H9 (cell line): ENCODE data around the gene NDUFC2. TPM values are rescaled to one million over a fixed set of nuclear protein-coding genes. Genes with fewer than 3 reads are reported as not detected.

ENCODE experiments used
- DNase-seq: peaks from one replicate; pipeline ENCODE4 v3.0.0-alpha.2; 2017
- H2AFZ ChIP-seq: one replicate; pipeline ENCODE4 v1.6.1; 2013; ENCODE audit warnings: mild to moderate bottlenecking, low read length, control low read depth, moderate library complexity
- H2AK5ac ChIP-seq: 2 replicates; pipeline ENCODE4 v1.6.1; 2013; ENCODE audit warnings: low read length, control low read depth, mixed read lengths; ENCODE audit not compliant: insufficient read length
- H2BK120ac ChIP-seq: one replicate; pipeline ENCODE4 v1.6.1; 2013; ENCODE audit warnings: low read depth, mild to moderate bottlenecking, low read length, control low read depth, inconsistent platforms; ENCODE audit not compliant: poor library complexity, severe bottlenecking
- H2BK12ac ChIP-seq: 2 replicates; pipeline ENCODE4 v1.6.1; 2013; ENCODE audit warnings: low read length, control low read depth, mixed read lengths, low read depth; ENCODE audit not compliant: insufficient read length
- H2BK15ac ChIP-seq: 2 replicates; pipeline ENCODE4 v1.6.1; 2013; ENCODE audit warnings: low read depth, low read length, control low read depth
- H2BK20ac ChIP-seq: one replicate; pipeline ENCODE4 v1.6.1; 2013; ENCODE audit warnings: low read depth, mild to moderate bottlenecking, low read length, control low read depth, inconsistent platforms; ENCODE audit not compliant: poor library complexity, severe bottlenecking
- H2BK5ac ChIP-seq: 2 replicates; pipeline ENCODE4 v1.6.1; 2013; ENCODE audit warnings: low read length, control low read depth, mixed read lengths; ENCODE audit not compliant: insufficient read length
- H3K14ac ChIP-seq: 2 replicates; pipeline ENCODE4 v1.6.1; 2013; ENCODE audit warnings: low read length, control low read depth; ENCODE audit not compliant: insufficient read depth
- H3K18ac ChIP-seq: 2 replicates; pipeline ENCODE4 v1.6.1; 2013; ENCODE audit warnings: low read depth, mild to moderate bottlenecking, mixed read lengths, low read length, control low read depth; ENCODE audit not compliant: insufficient read length
- H3K23ac ChIP-seq: 2 replicates; pipeline ENCODE4 v1.6.1; 2013; ENCODE audit warnings: low read length, control low read depth, mixed read lengths, low read depth; ENCODE audit not compliant: insufficient read length
- H3K23me2 ChIP-seq: 2 replicates; pipeline ENCODE4 v1.6.1; 2013; ENCODE audit warnings: low read depth, mild to moderate bottlenecking, mixed read lengths, low read length, control low read depth; ENCODE audit not compliant: insufficient read length, poor library complexity, severe bottlenecking
- H3K27ac ChIP-seq: 2 replicates; pipeline ENCODE4 v1.5.1; 2013; ENCODE audit warnings: low read length, control low read depth, mixed read lengths, low read depth; ENCODE audit not compliant: insufficient read length
- H3K27me3 ChIP-seq: 2 replicates; pipeline ENCODE4 v1.6.1; 2013; ENCODE audit warnings: low read length, control low read depth, inconsistent platforms; ENCODE audit not compliant: insufficient read depth
- H3K4ac ChIP-seq: 2 replicates; pipeline ENCODE4 v1.6.1; 2013; ENCODE audit warnings: low read depth, mild to moderate bottlenecking, control low read depth, inconsistent platforms, low read length, moderate library complexity
- H3K4me1 ChIP-seq: 2 replicates; pipeline ENCODE4 v1.6.1; 2013; ENCODE audit warnings: low read length, control low read depth, inconsistent platforms; ENCODE audit not compliant: insufficient read depth
- H3K4me2 ChIP-seq: 2 replicates; pipeline ENCODE4 v1.6.1; 2013; ENCODE audit warnings: low read length, control low read depth, mixed read lengths; ENCODE audit not compliant: insufficient read length, insufficient read depth
- H3K56ac ChIP-seq: 2 replicates; pipeline ENCODE4 v1.6.1; 2013; ENCODE audit warnings: low read depth, mild to moderate bottlenecking, mixed read lengths, low read length, control low read depth; ENCODE audit not compliant: insufficient read length
- H3K79me1 ChIP-seq: 2 replicates; pipeline ENCODE4 v1.6.1; 2013; ENCODE audit warnings: low read depth, mild to moderate bottlenecking, moderate library complexity, low read length, control low read depth, inconsistent platforms; ENCODE audit not compliant: insufficient read depth, poor library complexity, severe bottlenecking
- H3K79me2 ChIP-seq: 2 replicates; pipeline ENCODE4 v1.6.1; 2013; ENCODE audit warnings: low read length, control low read depth, inconsistent platforms; ENCODE audit not compliant: insufficient read depth
- H3K9ac ChIP-seq: 2 replicates; pipeline ENCODE4 v1.6.1; 2013; ENCODE audit warnings: low read length, control low read depth, mixed read lengths; ENCODE audit not compliant: insufficient read length; ENCODE audit errors: extremely low read depth
- H3K9me3 ChIP-seq: one replicate; pipeline ENCODE4 v1.6.1; 2013; ENCODE audit warnings: low read depth, low read length, inconsistent platforms; ENCODE audit not compliant: control insufficient read depth
- H3T11ph ChIP-seq: one replicate; pipeline ENCODE4 v1.6.1; 2013; ENCODE audit warnings: mild to moderate bottlenecking, low read length, control low read depth, inconsistent platforms
- H4K20me1 ChIP-seq: one replicate; pipeline ENCODE4 v1.6.1; 2013; ENCODE audit not compliant: control insufficient read depth, insufficient read length, insufficient read depth
- H4K5ac ChIP-seq: 2 replicates; pipeline ENCODE4 v1.6.1; 2013; ENCODE audit warnings: low read depth, mild to moderate bottlenecking, mixed read lengths, low read length, control low read depth; ENCODE audit not compliant: insufficient read length
- H4K8ac ChIP-seq: replicated peaks from 2 replicates; pipeline ENCODE4 v1.6.1; 2013; ENCODE audit warnings: low read length, control low read depth, mixed read lengths, low read depth; ENCODE audit not compliant: insufficient read length
- H4K91ac ChIP-seq: 2 replicates; pipeline ENCODE4 v1.6.1; 2013; ENCODE audit warnings: low read depth, mild to moderate bottlenecking, moderate library complexity, mixed read lengths, low read length, control low read depth; ENCODE audit not compliant: insufficient read length
- H3K27ac Mint-ChIP-seq, 3 experiments: 2 replicates in 2 of 3; 3 replicates in 1 of 3; pipeline ENCODE4 v1.8.0; 2020 to 2021; ENCODE audit warnings: mixed read lengths in 3 of 3, mild to moderate bottlenecking in 1 of 3, moderate library complexity in 1 of 3
- H3K27me3 Mint-ChIP-seq: 2 replicates; pipeline ENCODE4 v1.8.0; 2021; ENCODE audit warnings: low read depth, mild to moderate bottlenecking, moderate library complexity, mixed read lengths
- H3K36me3 Mint-ChIP-seq, 3 experiments: 2 replicates in 2 of 3; 3 replicates in 1 of 3; pipeline ENCODE4 v1.8.0; 2020 to 2021; ENCODE audit warnings: low read depth in 3 of 3, mixed read lengths in 3 of 3; ENCODE audit not compliant: insufficient read depth in 1 of 3
- H3K4me1 Mint-ChIP-seq, 2 experiments: 2 replicates each; pipeline ENCODE4 v1.8.0; 2020; ENCODE audit warnings: mixed read lengths in 2 of 2
- H3K4me3 Mint-ChIP-seq, 2 experiments: 2 replicates in 1 of 2; 3 replicates in 1 of 2; pipeline ENCODE4 v1.8.0; 2020 to 2021; ENCODE audit warnings: mild to moderate bottlenecking in 2 of 2, mixed read lengths in 2 of 2, moderate library complexity in 1 of 2
- H3K9me3 Mint-ChIP-seq, 2 experiments: 2 replicates in 1 of 2; 3 replicates in 1 of 2; pipeline ENCODE4 v1.8.0; 2020; ENCODE audit warnings: mild to moderate bottlenecking in 2 of 2, mixed read lengths in 2 of 2, moderate library complexity in 1 of 2
- WGBS: extraction: QIAGEN DNeasy Blood & Tissue Kit; methylation state at CpG from one replicate; pipeline ENCODE4 v1.1.7; 2013; ENCODE audit warnings: missing lambda C conversion rate, low lambda C conversion rate, mixed read lengths; ENCODE audit not compliant: insufficient read length; ENCODE audit errors: extremely low coverage; 5-methylcytosine and 5-hydroxymethylcytosine counted together
- total RNA-seq: library from RNA; stranded (reverse); gene quantifications from 2 replicates; pipeline ENCODE4 v1.2.1, GENCODE V29; 2021
- TF ChIP-seq, protein P1 (sequence below): fragments of 200-600 bp; sonication (generic); conservative IDR thresholded peaks from 3 replicates; pipeline ENCODE4 v1.8.0; 2021; ENCODE audit warnings: antibody characterized with exemption, mild to moderate bottlenecking

NDUFC2 gene
- total RNA-seq, 1 experiment from 2014 or later: 247 TPM

DNA sequence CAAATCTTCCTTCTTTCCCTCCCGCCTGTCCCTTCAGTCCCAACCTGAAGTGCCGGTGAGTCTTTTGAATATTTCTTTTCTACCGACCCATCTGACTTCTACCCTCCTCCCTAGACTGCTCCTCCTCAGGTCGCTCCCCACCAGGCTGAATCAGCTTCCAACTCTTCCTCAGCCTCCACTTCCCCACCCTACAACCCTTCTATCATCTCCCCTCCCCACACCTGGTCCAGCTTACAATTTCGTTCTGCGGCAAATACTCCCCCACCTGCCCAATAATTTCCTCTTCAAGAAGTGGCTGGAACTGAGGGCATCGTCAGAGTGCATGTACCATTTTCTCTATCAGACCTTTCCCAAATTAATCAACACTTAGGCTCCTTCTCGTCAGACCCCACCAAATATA is 2.5 kb upstream of the NDUFC2 start:
- no peak overlapping the region for H3K18ac ChIP-seq
- H3K36me3 Mint-ChIP-seq: peaks cover 0 to 8% (median 4%) of the 10 kb centered on the region in 3 experiments; a peak in 3 of 7 replicates
- H2AFZ ChIP-seq: no peak overlapping the region
- H3K14ac ChIP-seq: no peak overlapping the region
- no peak overlapping the region for H2BK15ac ChIP-seq
- no peak for DNase-seq
- no peaks in the 10 kb centered on the region for H3K9me3 ChIP-seq
- H3K9me3 Mint-ChIP-seq: no peaks in the 10 kb centered on the region; a peak in 1 of 5 replicates
- H4K20me1 ChIP-seq: no peaks in the 10 kb centered on the region
- H3K56ac ChIP-seq: no peak overlapping the region
- H3K27me3 Mint-ChIP-seq: peaks cover 10% of the 10 kb centered on the region
- H3K9ac ChIP-seq: no peak overlapping the region
- no peak overlapping the region for H2BK120ac ChIP-seq
- H3K23ac ChIP-seq: no peak overlapping the region
- H3K27me3 ChIP-seq: no peaks in the 10 kb centered on the region
- H3K4me1 ChIP-seq: no peaks in the 10 kb centered on the region
- TF ChIP-seq, protein P1, sequence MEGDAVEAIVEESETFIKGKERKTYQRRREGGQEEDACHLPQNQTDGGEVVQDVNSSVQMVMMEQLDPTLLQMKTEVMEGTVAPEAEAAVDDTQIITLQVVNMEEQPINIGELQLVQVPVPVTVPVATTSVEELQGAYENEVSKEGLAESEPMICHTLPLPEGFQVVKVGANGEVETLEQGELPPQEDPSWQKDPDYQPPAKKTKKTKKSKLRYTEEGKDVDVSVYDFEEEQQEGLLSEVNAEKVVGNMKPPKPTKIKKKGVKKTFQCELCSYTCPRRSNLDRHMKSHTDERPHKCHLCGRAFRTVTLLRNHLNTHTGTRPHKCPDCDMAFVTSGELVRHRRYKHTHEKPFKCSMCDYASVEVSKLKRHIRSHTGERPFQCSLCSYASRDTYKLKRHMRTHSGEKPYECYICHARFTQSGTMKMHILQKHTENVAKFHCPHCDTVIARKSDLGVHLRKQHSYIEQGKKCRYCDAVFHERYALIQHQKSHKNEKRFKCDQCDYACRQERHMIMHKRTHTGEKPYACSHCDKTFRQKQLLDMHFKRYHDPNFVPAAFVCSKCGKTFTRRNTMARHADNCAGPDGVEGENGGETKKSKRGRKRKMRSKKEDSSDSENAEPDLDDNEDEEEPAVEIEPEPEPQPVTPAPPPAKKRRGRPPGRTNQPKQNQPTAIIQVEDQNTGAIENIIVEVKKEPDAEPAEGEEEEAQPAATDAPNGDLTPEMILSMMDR: no peak
- no peak overlapping the region for H3K4me3 Mint-ChIP-seq
- H3T11ph ChIP-seq: no peak overlapping the region
- no peak overlapping the region for H3K27ac Mint-ChIP-seq
- no peak overlapping the region for H3K4me2 ChIP-seq
- peaks cover 11 to 17% of the 10 kb centered on the region in 2 experiments for H3K4me1 Mint-ChIP-seq
- H2BK20ac ChIP-seq: no peak overlapping the region
- H2AK5ac ChIP-seq: no peak overlapping the region
- peaks cover 8% of the 10 kb centered on the region for H3K23me2 ChIP-seq
- H3K4ac ChIP-seq: no peak overlapping the region
- H4K91ac ChIP-seq: no peak overlapping the region
- no peak overlapping the region for H2BK5ac ChIP-seq
- H4K5ac ChIP-seq: no peak overlapping the region
- no peaks in the 10 kb centered on the region for H3K79me1 ChIP-seq
- H3K27ac ChIP-seq: no peak overlapping the region
- no peak overlapping the region for H2BK12ac ChIP-seq
- WGBS: no CpG with 5 or more reads among the region's 8 CpGs
- peaks cover 9% of the 10 kb centered on the region; the same call in 1 of the 2 replicates for H3K79me2 ChIP-seq
- no peak overlapping the region for H4K8ac ChIP-seq
